SH-SY5Y (cell line): ENCODE measurements around the gene ENDOG.

ENCODE experiments used
- GATA2 ChIP-seq: IDR thresholded peaks from 2 replicates; pipeline ENCODE4 v1.6.1; 2011; ENCODE audit warnings: mild to moderate bottlenecking, low read depth, low read length
- GATA3 ChIP-seq: IDR thresholded peaks from 2 replicates; pipeline ENCODE4 v1.6.1; 2011; ENCODE audit warnings: low read depth, mild to moderate bottlenecking, low read length, moderate library complexity

GRCh38 chr9:128781187-128782070, 36.9 kb upstream of the ENDOG start:
- no peak for TF ChIP-seq GATA2
- TF ChIP-seq GATA3 = no peak
